Neural crest cell (in vitro differentiated cells): ENCODE measurements around the gene CMTM2. TPM values are rescaled to one million over a fixed set of nuclear protein-coding genes. Genes with fewer than 3 reads are reported as not detected.

Source experiments
- DNase-seq: peaks from one replicate; pipeline ENCODE4 v3.0.0; 2021; ENCODE audit warnings: low read depth, mixed read lengths, low spot score
- H3K27ac Mint-ChIP-seq: one replicate; pipeline ENCODE4 v1.8.0; 2021; ENCODE audit warnings: mild to moderate bottlenecking, mixed read lengths; ENCODE audit not compliant: unreplicated experiment
- H3K27me3 Mint-ChIP-seq: 2 replicates; pipeline ENCODE4 v1.8.0; 2021; ENCODE audit warnings: low read depth, mild to moderate bottlenecking, mixed read lengths
- H3K36me3 Mint-ChIP-seq: 2 replicates; pipeline ENCODE4 v1.8.0; 2021; ENCODE audit warnings: low read depth, mild to moderate bottlenecking, mixed read lengths
- H3K4me1 Mint-ChIP-seq: 2 replicates; pipeline ENCODE4 v1.8.0; 2021; ENCODE audit warnings: mixed read lengths
- H3K4me3 Mint-ChIP-seq: one replicate; pipeline ENCODE4 v1.8.0; 2021; ENCODE audit warnings: mild to moderate bottlenecking, mixed read lengths
- H3K9me3 Mint-ChIP-seq: 2 replicates; pipeline ENCODE4 v1.8.0; 2021; ENCODE audit warnings: mixed read lengths
- total RNA-seq: library from RNA; stranded (reverse); gene quantifications from 2 replicates; pipeline ENCODE4 v1.2.1, GENCODE V29; 2021
- TF ChIP-seq, protein P1 (sequence below): fragments of 200-600 bp; sonication (generic); conservative IDR thresholded peaks from 2 replicates; pipeline ENCODE4 v1.5.0; 2021; ENCODE audit warnings: antibody characterized with exemption, mild to moderate bottlenecking

The CMTM2 gene
- total RNA-seq, 1 donor from 2014 or later = 0.54 TPM

DNA sequence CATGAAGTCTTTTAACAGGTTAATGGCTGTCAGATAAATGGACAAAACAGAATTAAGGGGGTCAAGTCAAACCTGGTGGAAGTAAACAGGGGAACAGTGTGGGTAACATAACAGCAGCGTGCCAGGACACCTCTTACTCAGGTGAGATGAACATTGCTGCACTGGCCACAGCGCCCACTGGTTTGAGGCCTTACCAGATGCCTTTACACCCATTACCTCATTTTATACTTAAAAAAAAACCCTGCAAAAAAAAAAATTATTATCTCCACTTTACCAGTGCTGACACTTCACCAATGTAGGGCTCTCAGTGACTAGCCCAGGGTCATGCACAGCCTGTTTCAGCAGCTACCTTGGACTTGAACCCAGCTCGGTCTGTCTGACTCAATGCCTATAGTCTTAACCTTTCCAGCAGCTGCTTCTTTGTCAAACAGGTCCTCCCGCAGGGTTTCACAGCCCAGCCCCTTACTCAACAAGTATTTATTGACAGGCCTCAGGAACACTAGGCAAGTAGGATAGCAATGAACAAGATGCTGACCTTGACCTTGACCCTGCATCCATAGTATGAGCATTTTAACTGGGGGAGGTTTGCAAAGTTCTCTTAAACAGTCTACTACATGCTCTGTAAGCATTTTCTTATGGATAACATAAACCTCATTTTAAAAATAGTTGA, 55.4 kb downstream of the CMTM2 start:
- peaks cover 6% of the 10 kb centered on the region for H3K36me3 Mint-ChIP-seq
- no peak overlapping the region for H3K4me3 Mint-ChIP-seq
- H3K4me1 Mint-ChIP-seq = peaks cover 12% of the 10 kb centered on the region
- H3K9me3 Mint-ChIP-seq = no peaks in the 10 kb centered on the region
- DNase-seq = no peak
- no peak overlapping the region for H3K27ac Mint-ChIP-seq
- TF ChIP-seq, protein P1, sequence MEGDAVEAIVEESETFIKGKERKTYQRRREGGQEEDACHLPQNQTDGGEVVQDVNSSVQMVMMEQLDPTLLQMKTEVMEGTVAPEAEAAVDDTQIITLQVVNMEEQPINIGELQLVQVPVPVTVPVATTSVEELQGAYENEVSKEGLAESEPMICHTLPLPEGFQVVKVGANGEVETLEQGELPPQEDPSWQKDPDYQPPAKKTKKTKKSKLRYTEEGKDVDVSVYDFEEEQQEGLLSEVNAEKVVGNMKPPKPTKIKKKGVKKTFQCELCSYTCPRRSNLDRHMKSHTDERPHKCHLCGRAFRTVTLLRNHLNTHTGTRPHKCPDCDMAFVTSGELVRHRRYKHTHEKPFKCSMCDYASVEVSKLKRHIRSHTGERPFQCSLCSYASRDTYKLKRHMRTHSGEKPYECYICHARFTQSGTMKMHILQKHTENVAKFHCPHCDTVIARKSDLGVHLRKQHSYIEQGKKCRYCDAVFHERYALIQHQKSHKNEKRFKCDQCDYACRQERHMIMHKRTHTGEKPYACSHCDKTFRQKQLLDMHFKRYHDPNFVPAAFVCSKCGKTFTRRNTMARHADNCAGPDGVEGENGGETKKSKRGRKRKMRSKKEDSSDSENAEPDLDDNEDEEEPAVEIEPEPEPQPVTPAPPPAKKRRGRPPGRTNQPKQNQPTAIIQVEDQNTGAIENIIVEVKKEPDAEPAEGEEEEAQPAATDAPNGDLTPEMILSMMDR = no peak
- no peaks in the 10 kb centered on the region for H3K27me3 Mint-ChIP-seq

DNA sequence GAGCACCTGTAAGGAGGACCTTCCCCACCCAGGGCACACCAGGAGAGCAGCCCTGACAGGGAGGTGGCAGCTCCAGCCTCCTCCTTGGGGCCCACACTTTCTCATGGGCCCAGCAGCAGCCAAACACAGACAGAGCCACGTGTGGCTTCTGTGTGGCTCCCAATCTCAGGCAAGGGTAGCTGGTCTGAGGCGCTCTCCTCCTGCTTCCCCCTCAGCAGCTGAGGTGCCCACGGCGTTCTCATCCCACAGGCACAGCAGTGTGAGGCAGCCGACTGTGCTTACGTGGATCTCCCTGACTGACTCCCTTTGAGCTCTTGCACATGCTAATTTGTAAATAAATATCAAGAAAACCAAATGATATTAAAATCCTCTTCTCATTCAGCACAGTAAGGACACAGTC, 56.1 kb downstream of the CMTM2 start:
- Mint-ChIP-seq H3K4me1 (peaks cover 12% of the 10 kb centered on the region), H3K36me3 (peaks cover 6% of the 10 kb centered on the region), H3K27ac (no peak overlapping the region), H3K9me3 (no peaks in the 10 kb centered on the region), H3K4me3 (no peak overlapping the region), H3K27me3 (no peaks in the 10 kb centered on the region)
- no peak for DNase-seq
- TF ChIP-seq, protein P1 = no peak

DNA sequence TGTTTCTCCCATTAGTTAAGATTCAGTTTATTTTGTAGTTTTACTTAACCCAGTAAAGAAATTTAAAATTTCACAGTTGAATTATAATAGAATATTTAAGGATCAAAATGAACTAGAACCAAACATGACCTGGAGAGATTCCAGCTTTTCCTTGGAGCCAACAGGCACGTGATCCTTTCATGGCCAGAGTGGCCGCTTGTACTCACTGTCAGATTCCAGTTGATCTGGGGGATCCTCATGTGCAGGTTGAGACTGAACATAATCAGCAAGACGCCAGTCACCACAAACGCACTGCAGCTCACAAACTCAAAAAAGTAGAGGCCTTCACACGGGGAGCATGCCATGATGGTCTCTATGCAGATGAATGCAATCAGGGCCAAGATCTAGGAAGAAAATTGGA, 56.9 kb downstream of the CMTM2 start:
- H3K36me3 Mint-ChIP-seq = peaks cover 6% of the 10 kb centered on the region
- no peaks in the 10 kb centered on the region for H3K9me3 Mint-ChIP-seq
- peaks cover 12% of the 10 kb centered on the region for H3K4me1 Mint-ChIP-seq
- no peaks in the 10 kb centered on the region for H3K27me3 Mint-ChIP-seq
- no peak overlapping the region for H3K27ac Mint-ChIP-seq
- no peak overlapping the region for H3K4me3 Mint-ChIP-seq
- TF ChIP-seq, protein P1 = no peak
- no peak for DNase-seq

DNA sequence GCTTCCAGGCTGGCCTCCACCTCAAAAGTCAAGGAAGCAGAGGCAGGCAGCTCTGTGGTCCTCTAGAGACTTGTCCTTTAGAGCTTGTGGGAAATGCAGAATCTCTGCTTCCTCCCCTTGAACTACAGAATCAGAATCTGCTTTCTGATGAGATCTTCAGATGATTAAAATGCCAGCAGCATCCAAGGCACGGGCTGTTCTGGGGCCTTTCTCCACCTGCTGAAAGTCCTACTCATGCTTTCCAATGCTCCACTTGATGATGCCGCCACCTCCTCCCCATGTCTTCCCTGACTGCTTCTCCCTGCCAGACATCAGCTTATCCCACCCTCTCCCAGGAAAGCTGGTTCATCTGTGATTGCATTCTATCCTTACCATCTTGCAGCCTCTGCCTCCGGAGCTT, 58.5 kb downstream of the CMTM2 start:
- no peaks in the 10 kb centered on the region for H3K27me3 Mint-ChIP-seq
- TF ChIP-seq, protein P1 = no peak

More for the DNA sequence above, 58.5 kb downstream of the CMTM2 start:
- H3K27ac Mint-ChIP-seq = no peak overlapping the region
- DNase-seq = no peak
- peaks cover 6% of the 10 kb centered on the region for H3K36me3 Mint-ChIP-seq
- H3K9me3 Mint-ChIP-seq = no peaks in the 10 kb centered on the region
- H3K4me3 Mint-ChIP-seq = no peak overlapping the region
- H3K4me1 Mint-ChIP-seq = peaks cover 12% of the 10 kb centered on the region

Other genes with a start within 250 kb of the CMTM2 start
- gene CDH5, start 212.8 kb upstream of the CMTM2 start, total RNA-seq = 0.45 and 0.56 TPM in 2 replicates
- 1.5 TPM in 2 replicates for gene BEAN1, start 152.2 kb upstream of the CMTM2 start, total RNA-seq
- gene TK2, start 29.3 kb upstream of the CMTM2 start, total RNA-seq = 12.6 and 16.3 TPM in 2 replicates
- gene CKLF, start 26.9 kb upstream of the CMTM2 start, total RNA-seq = 48.8 and 51.2 TPM in 2 replicates
- gene CMTM1, start 13.0 kb upstream of the CMTM2 start, total RNA-seq = 17.1 and 18.4 TPM in 2 replicates
- 89.2 and 91.6 TPM in 2 replicates for gene CMTM3, start 25.2 kb downstream of the CMTM2 start, total RNA-seq
- gene CMTM4, start 117.3 kb downstream of the CMTM2 start, total RNA-seq = 31.7 and 32.5 TPM in 2 replicates
- gene DYNC1LI2, start 172.1 kb downstream of the CMTM2 start, total RNA-seq = 125 and 127 TPM in 2 replicates
- 0.25 and 0.26 TPM in 2 replicates for gene TERB1, start 222.1 kb downstream of the CMTM2 start, total RNA-seq